Gastrocnemius medialis (tissue), 4 donors: ENCODE measurements around the gene TMEM192. TPM values are rescaled to one million over a fixed set of nuclear protein-coding genes. Genes with fewer than 3 reads are reported as not detected.
"Not testable (repeated sequence)": the region's sequence is repeated elsewhere in the genome, so short reads cannot be mapped to it uniquely, and the experiment has no call there.

Experiments
- ATAC-seq, 2 donors: fragments of 150-250 bp; one replicate each; pipeline ENCODE4 v1.9.1; 2016
- DNase-seq, 2 donors: peaks; one replicate each; pipeline ENCODE4 v3.0.0-alpha.2; 2019
- H3K27ac ChIP-seq, 4 donors: fragments of 200-600 bp; sonication (generic); 1 replicate in 1 of 4; 2 replicates in 3 of 4; pipeline ENCODE4 v1.5.1; 2016 to 2018; ENCODE audit warnings: mild to moderate bottlenecking in 2 of 4, moderate library complexity in 1 of 4
- H3K27me3 ChIP-seq, 3 donors: fragments of 200-600 bp; sonication (generic) in 2 of 3; 1 replicate in 1 of 3; 2 replicates in 2 of 3; pipeline versions ENCODE4 v1.5.1 to v1.6.0; 2016 to 2019; ENCODE audit warnings: mild to moderate bottlenecking in 1 of 3, moderate library complexity in 1 of 3
- H3K36me3 ChIP-seq, 2 donors: fragments of 200-600 bp; sonication (generic) in 1 of 2; one replicate each; pipeline ENCODE4 v1.5.1; 2017 to 2018
- H3K4me1 ChIP-seq, 2 donors: fragments of 200-600 bp; sonication (generic) in 1 of 2; one replicate each; pipeline ENCODE4 v1.5.1; 2016 to 2017; ENCODE audit warnings: mild to moderate bottlenecking in 2 of 2
- H3K4me3 ChIP-seq, 4 donors: fragments of 200-600 bp; sonication (generic) in 3 of 4; 1 replicate in 1 of 4; 2 replicates in 3 of 4; pipeline ENCODE4 v1.5.1; 2016 to 2019; ENCODE audit warnings: mild to moderate bottlenecking in 2 of 4
- H3K9me3 ChIP-seq, 3 donors: fragments of 200-600 bp; sonication (generic) in 2 of 3; 1 replicate in 1 of 3; 2 replicates in 2 of 3; pipeline ENCODE4 v1.5.1; 2016 to 2019
- POLR2A ChIP-seq, 2 donors: fragments of 450-650 bp; IDR thresholded peaks; one replicate each; pipeline ENCODE4 v1.6.1; 2017; ENCODE audit warnings: antibody characterized with exemption in 2 of 2, mild to moderate bottlenecking in 2 of 2, moderate library complexity in 2 of 2
- in situ Hi-C, 4 donors: fragments of 200-750 bp; cut with MboI; loops; one replicate each; pipeline versions ENCODE4 v1.15.0 to v1.8.0; 2017; ENCODE audit warnings: low sequenced_read_pairs in 4 of 4
- intact Hi-C: fragments of 100-400 bp; cut with DNase I; formaldehyde crosslinking; loops from one replicate; pipeline ENCODE4 v1.15.1; 2023; ENCODE audit warnings: low total_unique reads
- total RNA-seq, 4 donors: library from RNA; depleted of rRNA; stranded (reverse); fragments of >200 nt; gene quantifications; one replicate each; pipeline versions ENCODE4 v1.1.0 to v1.2.3, GENCODE V29; 2016
- TF ChIP-seq, protein P1 (sequence below), 5 experiments: fragments of 450-650 bp in 3 of 5; fragments of 200-600 bp in 2 of 5; sonication (generic) in 2 of 5; IDR thresholded peaks in 4 of 5; conservative IDR thresholded peaks in 1 of 5; 1 replicate in 4 of 5; 2 replicates in 1 of 5; pipeline ENCODE4 v1.5.1; 2016 to 2019; ENCODE audit warnings: antibody characterized with exemption in 5 of 5, mild to moderate bottlenecking in 3 of 5, moderate library complexity in 3 of 5

The TMEM192 gene
- total RNA-seq, 4 donors from 2014 or later: 15.3 to 28.9 (median 17.8) TPM

DNA sequence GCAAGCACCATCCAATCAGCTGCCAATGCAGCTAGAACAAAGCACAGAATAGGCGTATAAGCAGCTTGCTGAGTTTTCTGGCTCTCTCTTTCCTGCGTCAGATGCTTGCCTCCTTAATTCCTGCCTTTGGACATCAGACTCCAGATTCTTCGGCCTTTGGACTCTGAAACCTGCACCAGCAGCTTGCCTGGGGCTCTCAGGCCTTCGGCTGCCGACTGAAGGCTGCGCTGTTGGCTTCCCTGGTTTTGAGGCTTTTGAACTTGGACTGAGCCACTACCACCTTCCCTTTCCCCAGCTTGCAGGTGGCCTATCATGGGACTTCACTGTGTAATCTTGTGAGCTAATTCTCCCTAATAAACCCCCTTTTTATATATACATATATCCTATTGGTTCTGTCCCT, 6.1 kb downstream of the TMEM192 start:
- no peak overlapping the region for H3K27ac ChIP-seq
- TF ChIP-seq, protein P1, sequence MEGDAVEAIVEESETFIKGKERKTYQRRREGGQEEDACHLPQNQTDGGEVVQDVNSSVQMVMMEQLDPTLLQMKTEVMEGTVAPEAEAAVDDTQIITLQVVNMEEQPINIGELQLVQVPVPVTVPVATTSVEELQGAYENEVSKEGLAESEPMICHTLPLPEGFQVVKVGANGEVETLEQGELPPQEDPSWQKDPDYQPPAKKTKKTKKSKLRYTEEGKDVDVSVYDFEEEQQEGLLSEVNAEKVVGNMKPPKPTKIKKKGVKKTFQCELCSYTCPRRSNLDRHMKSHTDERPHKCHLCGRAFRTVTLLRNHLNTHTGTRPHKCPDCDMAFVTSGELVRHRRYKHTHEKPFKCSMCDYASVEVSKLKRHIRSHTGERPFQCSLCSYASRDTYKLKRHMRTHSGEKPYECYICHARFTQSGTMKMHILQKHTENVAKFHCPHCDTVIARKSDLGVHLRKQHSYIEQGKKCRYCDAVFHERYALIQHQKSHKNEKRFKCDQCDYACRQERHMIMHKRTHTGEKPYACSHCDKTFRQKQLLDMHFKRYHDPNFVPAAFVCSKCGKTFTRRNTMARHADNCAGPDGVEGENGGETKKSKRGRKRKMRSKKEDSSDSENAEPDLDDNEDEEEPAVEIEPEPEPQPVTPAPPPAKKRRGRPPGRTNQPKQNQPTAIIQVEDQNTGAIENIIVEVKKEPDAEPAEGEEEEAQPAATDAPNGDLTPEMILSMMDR (IDR thresholded peaks at IDR 0.05 in 4 of 5, conservative IDR thresholded peaks at IDR 0.05 in 1 of 5): no peak
- no peak for TF ChIP-seq POLR2A (IDR thresholded peaks at IDR 0.05)
- intact Hi-C loops (no loop called here), in situ Hi-C loops (no loop called here)
- H3K4me1 ChIP-seq: peaks cover 0 to 2% of the 10 kb centered on the region in 2 donors
- no peak overlapping the region for H3K4me3 ChIP-seq
- DNase-seq (no peak), ATAC-seq (no peak)
- no peaks in the 10 kb centered on the region for H3K27me3 ChIP-seq
- H3K9me3 ChIP-seq: no peaks in the 10 kb centered on the region
- H3K36me3 ChIP-seq: peaks cover 0 to 10% of the 10 kb centered on the region in 2 donors

DNA sequence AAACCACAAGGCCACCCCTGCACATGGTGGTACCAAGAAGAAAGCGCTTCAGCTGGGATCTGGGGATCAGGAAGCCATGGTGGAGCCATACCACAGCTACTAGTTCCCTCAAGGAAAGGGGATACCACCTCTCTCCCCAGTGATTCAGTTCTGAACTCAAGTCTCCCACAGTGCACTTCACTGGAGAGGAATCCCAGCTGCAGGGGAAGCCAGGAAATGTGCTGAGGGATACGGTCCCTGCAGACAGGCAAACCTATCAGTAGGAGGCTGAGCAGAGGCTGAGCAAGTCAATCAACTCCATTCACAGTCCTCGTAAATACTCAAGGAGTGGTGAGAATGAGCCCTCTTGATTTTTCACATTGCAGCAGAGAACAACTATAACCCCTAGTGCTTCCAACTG, 11.0 kb downstream of the TMEM192 start:
- no peak for TF ChIP-seq POLR2A (IDR thresholded peaks at IDR 0.05)
- TF ChIP-seq, protein P1 (IDR thresholded peaks at IDR 0.05 in 4 of 5, conservative IDR thresholded peaks at IDR 0.05 in 1 of 5): no peak
- no peak overlapping the region for H3K27ac ChIP-seq
- H3K27me3 ChIP-seq: no peaks in the 10 kb centered on the region
- no peaks in the 10 kb centered on the region for H3K4me1 ChIP-seq
- intact Hi-C loops: no loop called here
- no peak for ATAC-seq
- H3K36me3 ChIP-seq: peaks cover 0 to 30% of the 10 kb centered on the region in 2 donors
- no peak overlapping the region for H3K4me3 ChIP-seq
- H3K9me3 ChIP-seq: no peaks in the 10 kb centered on the region
- in situ Hi-C loops: no loop called here
- no peak for DNase-seq

DNA sequence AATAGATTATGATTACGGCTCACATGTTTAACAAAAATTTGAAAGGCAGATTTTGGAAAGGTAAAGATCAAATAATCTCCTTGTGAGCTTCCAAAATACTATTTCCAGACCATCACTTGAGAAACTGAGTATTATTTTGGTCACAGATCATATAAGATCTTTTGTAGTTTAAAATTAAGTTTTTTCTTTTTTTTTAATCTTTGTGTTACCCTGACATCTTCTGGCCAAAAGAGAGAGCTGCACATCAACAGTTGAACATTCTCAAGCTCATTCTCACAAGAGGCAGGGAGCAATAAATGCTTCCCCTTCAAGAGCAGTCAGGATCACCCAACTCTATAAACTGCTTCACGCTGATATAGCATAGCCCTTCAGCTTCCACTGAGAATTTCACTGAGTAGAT, 15.9 kb downstream of the TMEM192 start:
- peaks cover 0 to 42% of the 10 kb centered on the region in 2 donors for H3K36me3 ChIP-seq
- TF ChIP-seq, protein P1 (IDR thresholded peaks at IDR 0.05 in 4 of 5, conservative IDR thresholded peaks at IDR 0.05 in 1 of 5): peak in 3 of 5 experiments; percentile 19 to 46 (median 25)
- TF ChIP-seq POLR2A (IDR thresholded peaks at IDR 0.05): no peak
- H3K27me3 ChIP-seq: no peaks in the 10 kb centered on the region
- intact Hi-C loops: no loop called here
- H3K4me3 ChIP-seq: no peak overlapping the region
- H3K4me1 ChIP-seq: no peaks in the 10 kb centered on the region
- DNase-seq (no peak), ATAC-seq (no peak)
- in situ Hi-C loops: loop anchor here in 1 of 4 donors (25.0 kb wide), 1 partner anchor 309 kb away; no protein-coding TSS in a partner anchor
- H3K9me3 ChIP-seq: no peaks in the 10 kb centered on the region
- H3K27ac ChIP-seq: no peak overlapping the region

DNA sequence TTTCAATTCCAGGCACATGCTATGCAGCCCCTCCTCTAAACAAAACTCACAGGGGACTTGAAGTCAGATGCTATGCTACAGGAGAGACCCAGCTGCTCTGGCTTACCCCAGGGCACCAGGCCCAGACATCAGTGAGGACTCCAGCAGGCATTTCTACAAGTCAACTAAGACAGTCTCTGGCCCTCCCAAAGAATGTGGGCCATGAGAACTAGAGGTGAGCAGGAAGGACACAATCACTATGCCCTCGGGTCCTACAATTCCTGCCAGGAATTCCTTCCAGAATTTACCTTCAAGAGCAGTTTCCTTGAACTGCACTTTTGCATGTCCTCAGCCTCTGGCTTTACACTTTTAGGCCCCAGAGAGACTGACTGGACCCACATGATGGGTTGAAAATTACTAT, 17.4 kb downstream of the TMEM192 start:
- DNase-seq: no peak
- no peak for TF ChIP-seq POLR2A (IDR thresholded peaks at IDR 0.05)
- TF ChIP-seq, protein P1 (IDR thresholded peaks at IDR 0.05 in 4 of 5, conservative IDR thresholded peaks at IDR 0.05 in 1 of 5): no peak
- Histone ChIP-seq H3K27ac (no peak overlapping the region), H3K9me3 (no peaks in the 10 kb centered on the region), H3K4me1 (no peaks in the 10 kb centered on the region), H3K4me3 (no peak overlapping the region), H3K27me3 (no peaks in the 10 kb centered on the region), H3K36me3 (peaks cover 0 to 29% of the 10 kb centered on the region in 2 donors)
- in situ Hi-C loops (loop anchor here in 1 of 4 donors (25.0 kb wide), 1 partner anchor 308 kb away; no protein-coding TSS in a partner anchor), intact Hi-C loops (no loop called here)
- ATAC-seq: no peak

DNA sequence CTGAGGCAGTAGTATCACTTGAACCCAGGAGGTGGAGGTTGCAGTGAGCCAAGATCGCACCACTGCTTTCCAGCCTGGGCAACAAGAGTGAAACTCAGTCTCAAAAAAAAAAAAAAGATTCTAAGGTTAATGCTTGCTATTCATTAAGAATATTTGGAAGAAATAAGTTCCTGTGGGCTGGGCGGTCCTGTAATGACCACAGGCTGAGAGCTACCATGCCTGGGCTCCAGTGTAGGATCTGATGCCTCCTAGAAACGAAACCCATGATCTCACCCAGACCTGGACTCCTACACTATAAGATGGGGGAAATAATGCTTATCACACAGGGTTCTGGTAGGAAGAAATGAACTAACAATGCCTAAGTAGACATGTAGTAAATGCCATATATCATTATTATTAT, 17.8 kb downstream of the TMEM192 start:
- DNase-seq: no peak
- Histone ChIP-seq H3K4me3 (no peak overlapping the region), H3K4me1 (no peaks in the 10 kb centered on the region), H3K36me3 (peaks cover 0 to 28% of the 10 kb centered on the region in 2 donors), H3K27me3 (no peaks in the 10 kb centered on the region), H3K27ac (no peak overlapping the region), H3K9me3 (no peaks in the 10 kb centered on the region)
- ATAC-seq: no peak
- TF ChIP-seq, protein P1 (IDR thresholded peaks at IDR 0.05 in 4 of 5, conservative IDR thresholded peaks at IDR 0.05 in 1 of 5): no peak
- TF ChIP-seq POLR2A (IDR thresholded peaks at IDR 0.05): no peak
- intact Hi-C loops: no loop called here
- in situ Hi-C loops: loop anchor here in 1 of 4 donors (25.0 kb wide), 1 partner anchor 308 kb away; no protein-coding TSS in a partner anchor

DNA sequence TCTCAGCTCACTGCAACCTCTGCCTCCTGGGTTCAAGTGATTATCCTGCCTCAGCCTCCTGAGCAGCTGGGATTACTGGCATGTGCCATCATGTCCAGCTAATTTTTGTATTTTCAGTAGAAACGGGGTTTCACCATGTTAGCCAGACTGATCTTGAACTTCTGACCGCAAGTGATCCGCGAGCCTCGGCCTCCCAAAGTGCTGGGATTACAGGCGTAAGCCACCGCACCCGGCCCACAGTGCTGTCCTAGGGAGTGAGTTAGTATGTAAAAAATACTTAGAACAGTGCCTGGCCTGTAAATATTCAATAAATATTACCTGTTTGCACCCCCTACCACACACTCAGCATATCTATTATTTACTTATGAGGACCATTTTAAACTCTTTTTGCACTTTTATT, 20.5 kb downstream of the TMEM192 start:
- in situ Hi-C loops: loop anchor here in 1 of 4 donors (25.0 kb wide), 1 partner anchor 305 kb away; no protein-coding TSS in a partner anchor
- intact Hi-C loops, H3K27me3 ChIP-seq, H3K9me3 ChIP-seq, H3K4me1 ChIP-seq, H3K27ac ChIP-seq, DNase-seq, H3K4me3 ChIP-seq, ATAC-seq: not testable (repeated sequence)
- H3K36me3 ChIP-seq: peaks cover 0 to 36% of the 10 kb centered on the region in 2 donors
